Measurements from ENCODE around the gene FEN1. TPM values are rescaled to one million over a fixed set of nuclear protein-coding genes. Genes with fewer than 3 reads are reported as not detected.
A peak's percentile ranks its signal among the peaks of the same experiment; 100 is the strongest.

The FEN1 gene
- total and polyA plus RNA-seq, 2 experiments from 2014 or later: 15.4 to 21.0 TPM

DNA sequence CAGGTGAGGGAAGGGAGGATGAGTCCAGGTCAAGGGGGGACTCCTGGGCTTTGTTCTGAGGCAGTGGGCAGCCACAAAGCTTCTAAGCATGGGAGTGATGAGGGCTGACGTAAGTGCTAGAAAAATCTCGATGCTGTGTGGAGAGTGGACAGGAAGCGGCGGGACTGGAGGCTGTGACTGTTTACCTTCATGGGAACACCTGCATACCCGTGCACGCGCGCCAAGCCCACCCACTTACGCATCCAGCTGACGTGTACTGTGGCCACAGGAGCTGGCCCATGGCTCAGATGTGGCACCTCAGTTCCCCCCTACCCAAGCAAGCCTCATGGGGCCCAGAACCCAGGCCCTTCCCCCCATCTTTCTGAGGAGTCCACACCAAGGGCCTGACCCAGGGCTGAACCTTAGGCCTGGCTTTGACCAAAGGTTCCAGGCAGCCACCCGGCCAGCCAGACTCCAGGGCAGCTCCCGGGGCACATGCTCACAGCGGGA, 26.3 kb upstream of the FEN1 start:
- TF ChIP-seq, protein P1, sequence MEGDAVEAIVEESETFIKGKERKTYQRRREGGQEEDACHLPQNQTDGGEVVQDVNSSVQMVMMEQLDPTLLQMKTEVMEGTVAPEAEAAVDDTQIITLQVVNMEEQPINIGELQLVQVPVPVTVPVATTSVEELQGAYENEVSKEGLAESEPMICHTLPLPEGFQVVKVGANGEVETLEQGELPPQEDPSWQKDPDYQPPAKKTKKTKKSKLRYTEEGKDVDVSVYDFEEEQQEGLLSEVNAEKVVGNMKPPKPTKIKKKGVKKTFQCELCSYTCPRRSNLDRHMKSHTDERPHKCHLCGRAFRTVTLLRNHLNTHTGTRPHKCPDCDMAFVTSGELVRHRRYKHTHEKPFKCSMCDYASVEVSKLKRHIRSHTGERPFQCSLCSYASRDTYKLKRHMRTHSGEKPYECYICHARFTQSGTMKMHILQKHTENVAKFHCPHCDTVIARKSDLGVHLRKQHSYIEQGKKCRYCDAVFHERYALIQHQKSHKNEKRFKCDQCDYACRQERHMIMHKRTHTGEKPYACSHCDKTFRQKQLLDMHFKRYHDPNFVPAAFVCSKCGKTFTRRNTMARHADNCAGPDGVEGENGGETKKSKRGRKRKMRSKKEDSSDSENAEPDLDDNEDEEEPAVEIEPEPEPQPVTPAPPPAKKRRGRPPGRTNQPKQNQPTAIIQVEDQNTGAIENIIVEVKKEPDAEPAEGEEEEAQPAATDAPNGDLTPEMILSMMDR (IDR thresholded peaks at IDR 0.05; ENCODE audit: poor library complexity): no peak
- TF ChIP-seq EZH2 (IDR thresholded peaks at IDR 0.05; ENCODE audit: borderline replicate concordance): no peak
- TF ChIP-seq EZH2phosphoT487 (IDR thresholded peaks at IDR 0.05; ENCODE audit: low read depth, severe bottlenecking, unreplicated experiment): no peak
- 55% methylated on average over 13 of the region's 13 CpGs for whole genome bisulfite sequencing (ENCODE audit: low lambda C conversion rate, missing lambda C conversion rate)
- no peaks in the 10 kb centered on the region for H3K9me3 ChIP-seq (ENCODE audit: low read depth)
- H3K36me3 ChIP-seq (replicated peaks; ENCODE audit: insufficient read depth, low read depth): no peaks in the 10 kb centered on the region
- H3K4me2 ChIP-seq: no peak overlapping the region
- H2AFZ ChIP-seq: no peak overlapping the region
- H3K4me1 ChIP-seq (ENCODE audit: insufficient read depth): peaks cover 83% of the 10 kb centered on the region
- H3K4me3 ChIP-seq: no peak overlapping the region
- H3K9me2 ChIP-seq (replicated peaks; ENCODE audit: insufficient read depth): no peaks in the 10 kb centered on the region
- no peak for DNase-seq (ENCODE audit: low spot score)
- no peaks in the 10 kb centered on the region for H4K20me1 ChIP-seq (ENCODE audit: insufficient read depth, poor library complexity, severe bottlenecking)
- H3K27me3 ChIP-seq: no peaks in the 10 kb centered on the region
- H3K79me2 ChIP-seq: peaks cover 48% of the 10 kb centered on the region
- peak overlapping the region; percentile 89 for H3K27ac ChIP-seq

- TF ChIP-seq, protein P1 (IDR thresholded peaks at IDR 0.05; ENCODE audit: poor library complexity): no peak
- TF ChIP-seq EZH2 (IDR thresholded peaks at IDR 0.05; ENCODE audit: borderline replicate concordance) (no peak), EZH2phosphoT487 (IDR thresholded peaks at IDR 0.05; ENCODE audit: low read depth, severe bottlenecking, unreplicated experiment) (no peak)
- Histone ChIP-seq H3K27me3 (no peaks in the 10 kb centered on the region), H3K4me3 (no peak overlapping the region), H3K4me2 (peak overlapping the region; percentile 58), H3K9me3 (ENCODE audit: low read depth) (no peaks in the 10 kb centered on the region), H3K27ac (peak overlapping the region; percentile 75), H4K20me1 (ENCODE audit: insufficient read depth, poor library complexity, severe bottlenecking) (no peaks in the 10 kb centered on the region), H3K36me3 (replicated peaks; ENCODE audit: insufficient read depth, low read depth) (no peaks in the 10 kb centered on the region), H3K79me2 (peaks cover 29% of the 10 kb centered on the region), H2AFZ (no peak overlapping the region), H3K9me2 (replicated peaks; ENCODE audit: insufficient read depth) (no peaks in the 10 kb centered on the region), H3K4me1 (ENCODE audit: insufficient read depth) (peaks cover 83% of the 10 kb centered on the region)
- DNase-seq (ENCODE audit: low spot score): no peak
- WGBS (ENCODE audit: low lambda C conversion rate, missing lambda C conversion rate): 79% methylated on average over 11 of the region's 11 CpGs
Observed at GRCh38 chr11:61768376-61769076, 24.2 kb upstream of the FEN1 start.

DNA sequence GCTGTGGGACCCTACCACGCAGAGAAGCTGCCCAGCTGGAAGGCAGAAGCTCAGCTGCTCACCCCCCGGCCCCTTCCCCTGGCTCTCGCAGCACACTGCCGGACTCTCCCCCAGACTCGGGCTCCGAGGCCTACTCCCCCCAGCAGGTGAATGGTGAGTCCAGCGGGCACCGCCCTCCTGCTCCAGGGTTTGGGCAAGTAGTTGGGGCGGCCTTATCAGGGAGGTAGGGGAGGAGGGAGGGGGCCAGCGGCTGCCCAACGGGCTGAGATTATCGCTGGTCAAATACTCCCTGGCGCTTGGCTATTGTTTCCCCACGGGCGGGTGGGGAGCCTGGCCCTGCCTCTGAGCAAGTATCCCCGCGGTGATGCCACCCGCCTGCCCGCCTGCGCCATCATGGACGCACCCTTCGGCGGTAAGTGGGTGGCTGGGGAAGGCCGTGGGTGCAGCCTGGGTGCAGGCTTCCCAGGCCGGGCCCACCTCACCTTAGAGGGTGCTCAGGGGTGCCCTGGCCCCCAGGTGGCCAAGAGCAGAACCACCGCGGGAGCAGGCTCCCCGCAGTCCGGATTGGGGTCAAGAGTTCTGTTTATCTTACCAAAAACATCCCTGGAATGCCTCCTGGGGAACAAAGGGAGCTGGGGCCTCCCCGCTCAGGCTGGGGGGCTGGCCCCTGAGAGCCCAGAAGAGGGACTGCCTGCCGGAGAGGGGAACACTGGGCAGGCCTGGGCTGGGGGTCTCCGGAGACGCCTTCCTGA, 23.4 kb upstream of the FEN1 start:
- Histone ChIP-seq H2AFZ (no peak overlapping the region), H3K27me3 (no peaks in the 10 kb centered on the region), H3K9me2 (replicated peaks; ENCODE audit: insufficient read depth) (no peaks in the 10 kb centered on the region), H3K4me2 (peak overlapping the region; percentile 58), H3K27ac (peak overlapping the region; percentile 75), H3K36me3 (replicated peaks; ENCODE audit: insufficient read depth, low read depth) (no peaks in the 10 kb centered on the region), H3K4me1 (ENCODE audit: insufficient read depth) (peaks cover 78% of the 10 kb centered on the region), H4K20me1 (ENCODE audit: insufficient read depth, poor library complexity, severe bottlenecking) (no peaks in the 10 kb centered on the region), H3K4me3 (no peak overlapping the region), H3K79me2 (peaks cover 21% of the 10 kb centered on the region), H3K9me3 (ENCODE audit: low read depth) (no peaks in the 10 kb centered on the region)
- peak; percentile 59 for DNase-seq (ENCODE audit: low spot score)
- no peak for TF ChIP-seq EZH2phosphoT487 (IDR thresholded peaks at IDR 0.05; ENCODE audit: low read depth, severe bottlenecking, unreplicated experiment)
- TF ChIP-seq EZH2 (IDR thresholded peaks at IDR 0.05; ENCODE audit: borderline replicate concordance): no peak
- TF ChIP-seq, protein P1 (IDR thresholded peaks at IDR 0.05; ENCODE audit: poor library complexity): peak; percentile 42
- 60% methylated on average over 30 of the region's 33 CpGs for WGBS (ENCODE audit: low lambda C conversion rate, missing lambda C conversion rate)
